ENCODE measurements around the gene TSPAN9.

Gene TSPAN9

DNA sequence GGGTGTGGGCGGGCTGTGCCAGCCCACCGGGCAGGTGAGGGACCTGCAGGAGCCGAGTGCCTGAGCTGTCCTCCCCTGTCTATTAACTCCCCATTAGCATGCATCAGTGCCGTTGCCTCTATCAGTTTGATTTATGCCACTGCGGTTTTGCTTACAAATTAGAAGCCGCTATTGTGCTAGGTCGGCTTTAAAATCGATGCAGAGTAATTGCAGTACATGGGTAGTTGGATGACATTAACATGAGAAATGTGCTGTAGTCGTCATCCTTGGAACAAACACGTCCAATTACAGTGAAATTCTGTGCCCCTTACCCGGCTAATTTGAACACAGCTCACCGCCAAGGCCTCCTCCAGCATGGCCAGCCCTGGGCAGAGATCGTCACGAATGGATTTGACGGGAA lies 145.8 kb downstream of the TSPAN9 start:
- TF ChIP-seq, protein P1, sequence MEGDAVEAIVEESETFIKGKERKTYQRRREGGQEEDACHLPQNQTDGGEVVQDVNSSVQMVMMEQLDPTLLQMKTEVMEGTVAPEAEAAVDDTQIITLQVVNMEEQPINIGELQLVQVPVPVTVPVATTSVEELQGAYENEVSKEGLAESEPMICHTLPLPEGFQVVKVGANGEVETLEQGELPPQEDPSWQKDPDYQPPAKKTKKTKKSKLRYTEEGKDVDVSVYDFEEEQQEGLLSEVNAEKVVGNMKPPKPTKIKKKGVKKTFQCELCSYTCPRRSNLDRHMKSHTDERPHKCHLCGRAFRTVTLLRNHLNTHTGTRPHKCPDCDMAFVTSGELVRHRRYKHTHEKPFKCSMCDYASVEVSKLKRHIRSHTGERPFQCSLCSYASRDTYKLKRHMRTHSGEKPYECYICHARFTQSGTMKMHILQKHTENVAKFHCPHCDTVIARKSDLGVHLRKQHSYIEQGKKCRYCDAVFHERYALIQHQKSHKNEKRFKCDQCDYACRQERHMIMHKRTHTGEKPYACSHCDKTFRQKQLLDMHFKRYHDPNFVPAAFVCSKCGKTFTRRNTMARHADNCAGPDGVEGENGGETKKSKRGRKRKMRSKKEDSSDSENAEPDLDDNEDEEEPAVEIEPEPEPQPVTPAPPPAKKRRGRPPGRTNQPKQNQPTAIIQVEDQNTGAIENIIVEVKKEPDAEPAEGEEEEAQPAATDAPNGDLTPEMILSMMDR (IDR thresholded peaks at IDR 0.05; ENCODE audit: borderline replicate concordance, insufficient read depth, low read depth, low read length): no peak

DNA sequence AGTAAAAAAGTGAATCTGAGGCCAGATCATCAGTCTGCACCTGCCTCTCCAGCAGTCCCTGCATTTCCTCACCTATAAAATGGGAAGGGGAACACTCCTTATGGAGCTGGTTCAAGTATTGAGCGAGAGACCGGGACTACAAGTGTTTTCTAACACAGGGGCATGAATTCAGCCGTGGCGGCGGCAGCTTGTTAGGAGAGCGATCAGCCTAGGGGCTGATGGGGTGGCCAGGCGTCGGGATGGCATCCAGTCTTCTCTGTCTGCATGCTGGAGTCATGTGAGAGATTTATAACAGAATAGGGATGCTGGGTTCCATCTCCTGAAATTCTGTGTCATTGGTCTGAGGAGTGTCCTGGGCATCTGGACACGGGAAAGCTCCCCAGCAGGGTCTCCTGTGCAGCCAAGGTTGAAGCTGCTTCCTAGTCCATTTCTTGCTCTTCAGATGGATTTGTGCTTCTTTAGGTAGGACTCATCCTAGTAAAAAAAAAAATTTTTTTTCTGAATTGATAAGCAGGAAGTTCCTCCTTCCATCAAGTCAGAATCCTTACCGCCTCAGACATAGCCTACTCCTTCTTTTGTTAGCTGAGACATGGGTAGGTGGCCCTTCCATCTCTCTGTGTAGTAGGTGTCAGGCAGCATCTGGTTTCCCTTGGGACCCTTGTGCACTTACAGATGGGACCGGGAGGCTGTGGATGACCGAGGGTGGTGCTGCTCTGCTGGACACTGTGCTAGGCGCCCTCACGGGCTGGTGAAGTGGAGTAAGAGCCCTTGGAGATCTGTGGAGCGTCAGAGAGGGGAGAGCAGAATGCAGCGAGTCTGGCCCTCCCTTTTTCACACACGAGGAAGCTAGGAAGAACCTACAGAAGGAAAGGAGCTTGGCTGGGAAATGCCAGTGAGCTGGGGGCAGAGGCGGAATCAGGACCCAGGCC lies 146.7 kb downstream of the TSPAN9 start:
- H3K4me3 ChIP-seq (ENCODE audit: low read depth, low read length): no peak overlapping the region
- TF ChIP-seq, protein P1 (IDR thresholded peaks at IDR 0.05; ENCODE audit: borderline replicate concordance, insufficient read depth, low read depth, low read length): no peak

More for the DNA sequence above, 145.8 kb downstream of the TSPAN9 start:
- H3K4me3 ChIP-seq (ENCODE audit: low read depth, low read length): no peak overlapping the region

DNA sequence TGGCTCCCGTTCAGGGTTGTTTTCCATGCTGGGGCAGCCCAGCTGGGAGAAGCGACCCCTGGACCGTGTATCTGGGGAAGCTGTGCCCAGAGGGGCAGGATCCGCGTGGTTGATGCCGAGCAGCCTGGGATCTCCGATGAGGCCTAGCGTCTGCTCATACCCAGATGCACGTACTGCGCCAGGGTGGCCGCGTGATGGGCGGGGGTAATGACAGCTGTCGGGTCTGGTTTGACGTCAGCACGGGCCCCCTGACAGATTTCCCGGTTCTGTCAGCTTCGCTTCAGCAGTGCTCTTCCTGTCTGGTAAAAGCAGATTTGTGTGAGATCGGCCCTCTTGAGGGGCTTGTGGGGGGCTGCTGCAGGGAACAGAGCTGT lies 147.3 kb downstream of the TSPAN9 start:
- H3K4me3 ChIP-seq (ENCODE audit: low read depth, low read length): no peak overlapping the region
- TF ChIP-seq, protein P1 (IDR thresholded peaks at IDR 0.05; ENCODE audit: borderline replicate concordance, insufficient read depth, low read depth, low read length): no peak

DNA sequence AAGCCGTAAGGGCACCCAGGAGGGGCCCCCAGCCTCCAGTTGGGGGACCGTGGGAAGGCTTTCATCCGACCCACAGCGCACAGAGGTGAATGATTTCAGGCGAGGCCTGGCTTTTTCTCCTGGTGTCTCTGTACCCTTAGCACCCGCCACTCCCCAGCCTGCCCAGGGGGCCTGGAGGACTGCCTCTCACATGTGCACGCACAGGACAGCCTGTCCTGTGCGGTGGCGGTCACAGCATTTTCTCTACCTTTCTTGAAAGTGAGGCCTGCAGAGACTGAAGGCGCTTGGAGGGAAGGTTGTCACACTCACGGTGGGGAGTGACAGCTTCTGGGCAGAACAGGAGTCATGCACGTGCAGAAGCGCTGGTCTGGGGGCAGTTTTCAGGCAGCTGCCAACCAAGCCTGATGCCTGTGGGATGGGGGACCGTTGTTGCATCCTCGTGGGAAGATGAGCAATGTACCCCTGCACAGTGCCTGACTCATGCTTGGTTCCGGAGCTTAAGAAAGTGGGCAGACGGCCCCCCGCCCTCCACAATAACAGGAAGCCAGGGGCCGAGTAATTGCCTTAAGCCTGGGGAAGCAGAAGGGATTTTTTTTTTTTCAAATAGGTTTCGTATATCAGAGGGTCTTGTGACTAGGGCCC lies 148.1 kb downstream of the TSPAN9 start:
- H3K4me3 ChIP-seq (ENCODE audit: low read depth, low read length): no peak overlapping the region
- TF ChIP-seq, protein P1 (IDR thresholded peaks at IDR 0.05; ENCODE audit: borderline replicate concordance, insufficient read depth, low read depth, low read length): no peak

DNA sequence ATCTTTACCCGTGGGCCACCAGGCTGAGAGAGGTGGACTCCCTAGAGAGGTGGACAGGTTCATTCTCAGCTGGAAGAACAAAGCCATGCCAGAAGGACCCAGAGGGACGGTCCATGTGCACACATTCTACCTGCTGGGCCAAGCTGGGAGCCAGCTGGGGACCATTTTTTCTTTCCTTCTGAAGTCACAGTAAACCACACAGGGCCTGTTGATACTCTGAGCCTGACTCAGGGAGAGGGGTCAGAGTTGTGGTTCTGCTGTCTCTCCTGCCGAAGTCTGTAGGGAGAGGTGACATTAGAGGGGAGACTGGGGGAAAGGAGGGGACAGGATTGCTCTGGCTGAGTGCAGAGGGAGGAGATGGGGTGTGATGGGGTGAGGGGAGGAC lies 148.6 kb downstream of the TSPAN9 start:
- TF ChIP-seq, protein P1 (IDR thresholded peaks at IDR 0.05; ENCODE audit: borderline replicate concordance, insufficient read depth, low read depth, low read length): no peak
- no peak overlapping the region for H3K4me3 ChIP-seq (ENCODE audit: low read depth, low read length)

DNA sequence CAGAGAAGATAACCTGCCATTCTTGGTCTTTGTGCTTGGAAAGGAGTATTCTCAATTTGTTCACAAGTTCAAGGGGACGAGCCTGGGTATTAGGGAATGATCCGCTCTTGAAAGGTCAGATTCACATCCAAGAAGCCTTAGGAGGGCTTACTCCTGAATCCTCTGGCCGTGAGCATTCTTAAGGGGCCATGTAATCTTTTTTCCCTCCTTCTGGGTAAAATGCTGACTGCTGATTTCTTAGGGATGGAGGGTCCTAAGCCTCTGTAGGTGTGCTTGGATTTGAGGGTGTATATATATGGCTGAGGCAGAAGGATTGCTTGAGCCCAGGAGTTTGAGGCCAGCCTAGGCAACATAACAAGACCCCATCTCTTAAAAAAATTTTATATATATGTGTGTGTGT lies 149.1 kb downstream of the TSPAN9 start:
- TF ChIP-seq, protein P1 (IDR thresholded peaks at IDR 0.05; ENCODE audit: borderline replicate concordance, insufficient read depth, low read depth, low read length): no peak
- no peak overlapping the region for H3K4me3 ChIP-seq (ENCODE audit: low read depth, low read length)
